Right hindlimb (tissue), 1 donor: Measurements from ENCODE around the gene BCAS4.
"Not testable (repeated sequence)": the region's sequence is repeated elsewhere in the genome, so short reads cannot be mapped to it uniquely, and the experiment has no call there.

Source experiments
- DNase-seq: peaks from one replicate; pipeline ENCODE4 v3.0.0-alpha.2; 2018

Gene BCAS4

GRCh38 chr20:50772420-50773185 lies 22.3 kb upstream of the BCAS4 start:
- no peak for DNase-seq

DNA sequence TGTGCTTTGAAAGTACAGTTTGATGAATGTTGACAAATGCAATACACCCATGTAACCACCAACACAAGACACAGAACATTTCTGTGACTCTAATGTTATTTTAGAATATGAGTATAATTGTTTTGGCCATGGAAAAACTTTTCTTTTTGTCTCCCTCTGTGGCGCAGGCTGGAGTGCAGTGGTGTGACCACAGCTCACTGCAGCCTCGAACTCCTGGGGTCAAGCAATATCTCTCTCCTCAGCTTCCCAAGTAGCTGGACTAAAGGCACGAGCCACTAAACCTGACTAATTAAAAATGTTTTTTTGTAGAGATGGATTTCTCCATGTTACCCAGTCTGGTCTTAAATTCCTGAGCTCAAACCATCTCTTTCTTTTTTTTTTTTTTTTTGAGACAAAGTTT lies 20.3 kb upstream of the BCAS4 start:
- DNase-seq: no peak

GRCh38 chr20:50776122-50776817 lies 18.6 kb upstream of the BCAS4 start:
- DNase-seq: no peak

- no peak for DNase-seq
These were observed 17.5 kb upstream of the BCAS4 start for GRCh38 chr20:50777373-50777772.

GRCh38 chr20:50778994-50779393 lies 15.9 kb upstream of the BCAS4 start:
- DNase-seq: not testable (repeated sequence)

GRCh38 chr20:50783390-50783789 lies 11.5 kb upstream of the BCAS4 start:
- no peak for DNase-seq

DNA sequence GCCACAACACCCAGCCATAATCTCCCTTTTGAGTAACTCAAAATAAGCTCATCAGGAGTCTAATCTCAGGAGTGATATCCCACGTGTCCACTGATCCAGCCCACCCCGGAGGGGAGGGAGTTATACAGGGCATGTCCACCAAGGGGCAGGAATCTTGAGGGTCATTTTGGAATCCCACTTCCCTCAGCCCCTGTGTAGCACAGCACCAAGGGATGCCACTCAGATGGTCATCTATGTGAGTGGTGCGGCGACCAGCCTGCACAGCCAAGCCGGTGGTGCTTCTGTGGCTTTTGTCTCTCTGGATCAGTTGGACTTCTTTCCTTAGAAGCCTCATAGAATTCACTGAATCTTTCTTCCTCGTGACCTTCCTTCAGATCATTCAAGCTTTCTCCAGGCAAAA lies 11.0 kb upstream of the BCAS4 start:
- no peak for DNase-seq

GRCh38 chr20:50784464-50784863 lies 10.4 kb upstream of the BCAS4 start:
- no peak for DNase-seq

DNA sequence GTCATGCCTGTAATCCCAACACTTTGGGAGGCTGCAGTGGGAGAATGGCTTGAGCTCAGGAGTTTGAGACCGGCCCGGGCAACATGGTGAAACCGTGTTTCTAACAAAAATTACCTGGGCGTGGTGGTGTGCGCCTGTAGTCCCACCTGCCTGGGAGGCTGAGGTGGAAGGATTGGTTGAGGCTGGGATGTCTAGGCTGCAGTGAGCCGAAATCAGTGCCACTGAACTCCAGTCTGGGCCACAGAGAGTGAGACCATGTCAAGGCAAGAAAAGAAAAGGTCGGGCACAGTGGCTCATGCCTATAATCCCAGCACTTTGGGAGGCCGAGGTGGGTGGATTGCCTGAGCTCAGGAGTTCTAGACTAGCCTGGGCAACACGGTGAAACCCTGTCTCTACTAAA lies 8.2 kb upstream of the BCAS4 start:
- no peak for DNase-seq

- no peak for DNase-seq
These were observed 7.7 kb upstream of the BCAS4 start for GRCh38 chr20:50787181-50787580.

DNA sequence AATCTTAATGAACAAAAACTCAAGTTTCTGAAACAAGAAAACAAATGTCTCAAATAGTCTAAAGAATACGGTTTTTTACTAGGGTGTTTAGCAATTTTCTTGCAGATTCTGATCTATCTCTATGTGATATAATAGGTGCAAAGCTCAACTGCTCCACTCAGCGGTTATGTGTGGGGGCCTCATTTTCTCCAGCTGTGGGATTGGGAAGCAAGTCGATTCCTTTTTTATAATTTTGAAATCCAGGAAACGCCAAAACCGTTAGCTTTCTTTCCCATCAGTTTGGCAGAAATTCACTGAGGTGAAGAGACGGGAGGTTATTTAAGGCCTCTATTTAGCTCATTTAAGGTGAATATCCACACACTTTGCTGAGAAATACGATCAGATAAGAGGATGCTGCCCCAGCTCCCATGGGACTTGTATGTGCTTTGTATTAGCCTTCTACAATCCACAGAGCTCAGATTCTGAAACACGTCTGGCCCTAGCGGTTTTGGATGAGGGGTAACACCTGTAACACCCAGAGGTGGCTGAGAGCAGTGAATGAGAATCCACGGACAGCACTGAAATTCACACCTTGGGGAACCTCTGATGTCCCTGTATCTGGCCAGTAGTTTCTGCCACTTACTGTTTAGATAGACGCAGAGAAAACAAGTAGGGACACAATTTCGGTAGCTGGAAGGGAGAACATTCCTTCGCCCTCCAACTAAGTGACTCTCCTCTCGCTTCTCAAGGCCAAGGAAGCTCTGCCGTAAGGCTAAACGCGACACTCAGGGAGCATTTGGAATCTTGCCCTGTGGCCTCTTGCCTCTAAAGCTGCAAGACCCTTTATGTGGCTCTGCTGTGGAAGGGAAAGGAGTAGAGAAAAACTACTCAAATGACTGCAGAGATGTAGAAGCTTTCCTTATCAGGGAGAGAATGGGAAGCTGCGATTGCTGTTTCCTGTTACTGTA lies 6.5 kb upstream of the BCAS4 start:
- peak; percentile 71 for DNase-seq

DNA sequence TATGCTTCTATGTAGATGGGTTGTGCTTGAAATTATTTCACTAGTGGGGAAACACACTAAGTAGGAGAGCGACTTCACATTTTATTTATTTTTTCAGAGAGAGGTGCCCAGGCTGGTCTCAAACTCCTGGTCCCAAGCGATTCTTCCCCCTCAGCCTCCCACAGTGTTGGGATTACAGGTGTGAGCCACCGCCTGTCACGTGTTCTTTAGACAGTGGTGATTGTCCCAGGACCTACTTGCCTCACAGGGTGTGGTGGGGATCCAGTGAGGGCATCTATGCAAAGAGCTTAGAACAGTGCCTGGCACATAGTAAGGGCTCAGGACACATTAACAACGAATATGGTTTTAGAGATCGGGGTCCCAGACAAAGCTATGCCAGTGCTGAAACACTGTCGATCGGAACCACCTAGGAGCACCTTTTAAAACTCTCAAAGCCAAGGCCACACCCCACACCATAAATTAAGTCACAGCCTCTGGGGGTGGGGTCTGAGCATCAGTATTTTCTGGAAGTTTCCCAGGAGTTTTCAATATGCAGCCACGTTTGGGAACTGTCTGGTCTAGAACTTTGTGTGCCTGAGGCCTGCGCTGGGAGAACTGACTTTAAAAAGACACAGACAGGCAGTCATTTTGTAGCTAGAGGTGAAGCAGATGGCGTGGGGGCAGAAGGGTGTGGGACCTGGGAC lies 4.8 kb upstream of the BCAS4 start:
- DNase-seq: no peak

GRCh38 chr20:50790651-50791277 lies 4.1 kb upstream of the BCAS4 start:
- peak; percentile 94 for DNase-seq

DNA sequence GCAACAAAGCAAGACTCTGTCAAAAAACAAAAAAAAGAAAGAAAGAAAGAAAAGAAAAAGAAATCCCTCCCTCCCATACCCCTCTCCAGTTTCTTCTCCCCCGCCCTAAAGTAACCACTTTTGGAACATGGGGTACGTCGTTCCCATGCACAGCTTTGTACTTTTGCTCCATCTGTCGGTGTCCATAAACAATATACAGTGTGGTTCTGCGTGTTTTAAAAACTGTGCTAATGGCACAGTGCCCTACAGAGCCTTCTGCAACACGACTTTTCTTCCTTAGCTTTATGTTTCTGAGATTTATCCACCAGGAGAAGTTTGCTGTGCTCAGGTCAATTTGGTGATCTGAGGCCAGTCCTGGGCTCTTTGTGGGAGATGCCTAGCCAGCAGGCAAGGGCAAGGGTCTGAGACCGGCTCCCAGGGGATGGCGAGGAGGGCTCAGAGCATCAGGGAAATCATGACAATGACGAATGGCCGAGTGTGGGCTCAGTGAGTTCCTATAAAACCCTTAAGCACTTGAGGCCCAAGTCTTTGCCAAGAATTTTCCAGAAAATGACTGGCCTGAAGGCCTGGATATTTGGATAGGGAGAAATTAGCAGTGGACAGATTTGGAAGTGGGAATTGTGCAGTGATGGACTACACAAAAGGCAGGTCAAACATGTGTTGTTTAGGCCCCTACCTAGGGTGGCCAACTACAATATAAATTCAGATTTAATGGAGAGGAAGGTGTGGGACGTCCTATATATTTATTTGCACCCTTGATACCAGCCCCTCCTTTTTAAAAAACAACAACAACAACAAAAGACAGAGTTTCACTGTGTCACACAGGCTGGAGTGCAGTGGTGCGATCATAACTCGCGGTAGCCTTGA lies 1.9 kb upstream of the BCAS4 start:
- no peak for DNase-seq

DNA sequence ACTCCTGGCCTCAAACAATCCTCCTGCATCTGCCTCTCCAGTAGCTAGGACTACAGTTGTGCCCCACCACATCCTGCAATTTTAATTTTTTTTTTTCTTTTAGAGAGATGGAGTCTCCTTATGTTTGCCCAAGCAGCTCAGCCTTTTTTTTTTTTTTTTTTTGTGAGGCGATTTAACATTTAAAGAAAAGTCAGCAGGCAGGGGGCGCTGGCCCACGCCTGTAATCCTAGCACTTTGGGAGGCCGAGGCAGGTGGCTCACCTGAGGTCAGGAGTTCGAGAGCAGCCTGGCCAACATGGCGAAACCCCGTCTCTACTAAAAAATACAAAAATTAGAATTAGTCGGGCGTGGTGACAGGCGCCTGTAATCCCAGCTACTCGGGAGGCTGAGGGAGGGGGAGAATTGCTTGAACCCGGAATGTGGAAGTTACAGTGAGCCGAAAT lies 1.3 kb upstream of the BCAS4 start:
- DNase-seq: not testable (repeated sequence)

GRCh38 chr20:50794181-50794845 lies 548 bp upstream of the BCAS4 start:
- DNase-seq: no peak

GRCh38 chr20:50797142-50797541 lies 2.3 kb downstream of the BCAS4 start:
- DNase-seq: no peak

DNA sequence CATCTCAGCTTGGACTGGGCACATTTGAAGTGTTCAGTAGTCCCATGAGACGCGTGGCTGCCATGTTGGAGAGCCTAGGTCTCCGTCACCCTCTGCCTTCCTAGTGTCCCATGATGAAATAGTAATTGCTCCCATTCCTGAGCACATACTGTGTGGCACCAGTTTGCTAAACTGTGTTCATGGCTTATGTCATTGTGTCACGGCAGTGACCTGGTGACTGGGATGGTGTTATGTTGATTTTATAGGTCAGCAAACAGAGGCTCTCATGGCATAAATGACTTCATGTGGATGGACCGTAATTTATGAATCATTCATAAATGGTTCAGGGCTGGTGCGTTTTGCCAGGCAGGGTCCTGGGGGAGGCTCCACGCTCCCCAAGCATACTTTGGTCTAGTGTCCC lies 3.8 kb downstream of the BCAS4 start:
- DNase-seq: no peak

- no peak for DNase-seq
These were observed 4.5 kb downstream of the BCAS4 start for GRCh38 chr20:50799176-50799889.
